HG02885 (cell line): Measurements from ENCODE around the gene DYNLRB2.

Experiments used
- ATAC-seq: cut with Tn5 transposase; IDR thresholded peaks from one replicate; pipeline ENCODE4 v1.9.1; 2021; ENCODE audit warnings: mild to moderate bottlenecking; ENCODE audit not compliant: unreplicated experiment, poor library complexity

The DYNLRB2 gene

DNA sequence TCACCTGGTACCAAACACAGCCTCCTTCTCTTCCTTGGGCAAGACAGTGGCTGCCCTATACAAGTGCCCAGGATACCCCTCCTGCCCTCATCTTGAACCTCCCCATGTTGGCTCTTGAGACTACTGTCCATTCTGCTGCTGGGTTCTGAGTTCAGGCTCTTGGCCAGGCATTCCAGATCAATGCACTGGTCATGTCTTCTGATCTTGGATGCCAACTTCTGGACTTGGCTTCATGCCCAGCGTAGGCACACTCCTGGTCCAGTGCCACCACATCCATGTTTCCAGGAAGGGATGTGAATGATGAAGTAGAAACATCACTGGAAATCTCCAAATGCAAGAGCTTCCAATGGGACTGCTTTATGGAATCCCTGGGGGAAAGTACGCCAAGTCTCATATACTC lies 51.5 kb downstream of the DYNLRB2 start:
- no peak for ATAC-seq

DNA sequence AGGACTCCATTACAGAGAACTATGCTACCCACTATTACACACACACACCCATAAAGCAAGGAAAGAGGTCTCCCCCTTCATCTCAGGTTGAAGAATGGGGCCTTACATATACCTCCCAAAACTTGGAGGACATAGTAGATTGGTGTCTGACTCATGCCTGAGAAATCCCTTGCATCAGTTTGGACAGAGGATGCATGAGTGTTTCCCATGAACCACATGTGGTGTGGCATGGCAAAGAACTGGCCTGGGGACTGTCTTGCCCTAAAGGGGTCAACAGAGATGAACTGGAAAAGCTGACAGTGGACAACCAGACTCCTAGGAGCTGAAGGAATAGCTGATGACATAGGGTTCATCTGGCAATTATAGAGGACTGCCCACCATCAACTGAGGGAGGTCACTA lies 54.0 kb downstream of the DYNLRB2 start:
- no peak for ATAC-seq

DNA sequence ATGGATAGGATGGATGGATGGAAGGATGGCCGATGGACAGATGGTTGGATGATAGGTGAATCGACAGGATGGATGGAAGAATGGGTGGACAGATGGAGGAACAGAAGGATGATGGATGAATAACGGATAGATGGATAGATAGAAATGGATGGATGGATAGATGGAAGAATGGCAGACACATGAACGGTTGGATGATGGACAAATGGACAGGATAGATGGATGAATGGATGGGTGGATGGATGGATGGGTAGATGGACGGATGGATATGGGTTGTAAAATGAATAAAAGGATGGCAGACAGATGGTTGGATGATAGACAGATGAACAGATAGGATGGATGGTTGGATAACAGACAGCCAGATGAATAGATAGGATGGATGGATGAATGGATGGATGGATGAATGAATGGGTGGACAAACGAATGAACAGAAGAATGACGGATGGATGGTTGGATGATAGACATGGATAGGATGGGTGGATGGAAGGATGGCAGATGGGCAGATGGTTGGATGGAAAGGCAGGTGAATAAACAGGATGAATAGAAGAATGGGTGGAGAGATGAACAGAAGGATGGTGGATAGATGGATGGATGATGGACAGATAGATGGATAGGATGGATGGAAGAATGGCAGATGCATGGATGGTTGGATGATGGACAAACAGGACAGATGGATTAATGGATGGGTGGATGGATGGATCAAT lies 55.9 kb downstream of the DYNLRB2 start:
- ATAC-seq: no peak

- ATAC-seq: no peak
These were observed 58.7 kb downstream of the DYNLRB2 start for GRCh38 chr16:80599466-80599865.
